K562 (cell line): Measurements from ENCODE around the gene NR0B2. TPM values are rescaled to one million over a fixed set of nuclear protein-coding genes. Genes with fewer than 3 reads are reported as not detected.

Source experiments
- CCNT2 ChIP-seq: IDR thresholded peaks from 2 replicates; pipeline ENCODE4 v1.6.1; 2011; ENCODE audit warnings: borderline replicate concordance, low read depth, mild to moderate bottlenecking, moderate library complexity, mixed read lengths, low read length; ENCODE audit not compliant: insufficient read length; ENCODE audit errors: extremely low read depth
- GABPA ChIP-seq: fragments of 200-800 bp; sonication (Bioruptor generic); conservative IDR thresholded peaks from 2 replicates; pipeline ENCODE4 v1.6.1; 2016; ENCODE audit warnings: low read depth, missing genetic modification characterization, missing compliant biosample characterization
- HBP1 ChIP-seq: fragments of 450-650 bp; formaldehyde crosslinking; IDR thresholded peaks from 2 replicates; pipeline ENCODE4 v1.4.0; 2022; ENCODE audit warnings: missing genetic modification characterization
- KDM1A ChIP-seq, 2 experiments: fragments of 450-650 bp; IDR thresholded peaks; 2 replicates each; pipeline ENCODE4 v1.6.1; 2016; ENCODE audit warnings: mild to moderate bottlenecking in 2 of 2
- KDM5B ChIP-seq: fragments of 200-600 bp; sonication (generic); IDR thresholded peaks from 2 replicates; pipeline ENCODE4 v1.6.1; 2012; ENCODE audit warnings: low read depth, mild to moderate bottlenecking, moderate library complexity, low read length, control low read depth, inconsistent platforms; ENCODE audit not compliant: insufficient replicate concordance
- KLF6 ChIP-seq: fragments of 250-450 bp; sonication (Bioruptor Pico); IDR thresholded peaks from 2 replicates; pipeline ENCODE4 v1.4.0; 2020; ENCODE audit warnings: mild to moderate bottlenecking, moderate library complexity, borderline replicate concordance
- MBD2 ChIP-seq: sonication (generic); IDR thresholded peaks from 2 replicates; pipeline ENCODE4 v1.6.1; 2016; ENCODE audit warnings: low read depth, borderline replicate concordance
- MEF2D ChIP-seq: conservative IDR thresholded peaks from 2 replicates; pipeline ENCODE4 v1.6.1; 2016; ENCODE audit warnings: low read depth, missing genetic modification characterization, missing compliant biosample characterization
- MXD1 ChIP-seq: fragments of 250-450 bp; sonication (Bioruptor Pico); IDR thresholded peaks from 2 replicates; pipeline ENCODE4 v1.8.0; 2021; ENCODE audit warnings: borderline replicate concordance, mild to moderate bottlenecking, moderate library complexity; ENCODE audit not compliant: poor library complexity, severe bottlenecking
- PTRF ChIP-seq: fragments of 450-650 bp; IDR thresholded peaks from 2 replicates; pipeline ENCODE4 v1.6.1; 2016; ENCODE audit warnings: mild to moderate bottlenecking, missing genetic modification characterization, missing compliant biosample characterization
- RBM25 ChIP-seq: fragments of 200-400 bp; formaldehyde crosslinking; IDR thresholded peaks from 2 replicates; pipeline ENCODE4 v1.6.1; 2018; ENCODE audit warnings: low read length, low read depth, moderate library complexity; ENCODE audit not compliant: severe bottlenecking
- SAFB ChIP-seq: fragments of 200-400 bp; formaldehyde crosslinking; IDR thresholded peaks from 2 replicates; pipeline ENCODE4 v1.6.1; 2017; ENCODE audit warnings: low read depth, low read length, borderline replicate concordance
- SIX5 ChIP-seq, 2 experiments: IDR thresholded peaks; 2 replicates each; pipeline ENCODE4 v1.6.1; 2011; ENCODE audit warnings: low read length in 2 of 2, borderline replicate concordance in 1 of 2, low read depth in 1 of 2, mild to moderate bottlenecking in 1 of 2, moderate library complexity in 1 of 2; ENCODE audit not compliant: insufficient read depth in 1 of 2
- TAF7 ChIP-seq: fragments of 450-650 bp; IDR thresholded peaks from 2 replicates; pipeline ENCODE4 v1.6.1; 2016; ENCODE audit warnings: missing genetic modification characterization, missing compliant biosample characterization
- TBP ChIP-seq: optimal IDR thresholded peaks from 2 replicates; pipeline ENCODE3; 2011; ENCODE audit warnings: low read depth, low read length, improper control_type of control experiment
- TEAD2 ChIP-seq: fragments of 450-650 bp; IDR thresholded peaks from 2 replicates; pipeline ENCODE4 v1.6.1; 2016; ENCODE audit warnings: missing genetic modification characterization, control low read depth, missing compliant biosample characterization
- U2AF1 ChIP-seq: fragments of 200-400 bp; formaldehyde crosslinking; optimal IDR thresholded peaks from 2 replicates; pipeline ENCODE3; 2017; ENCODE audit warnings: mild to moderate bottlenecking, low read depth, low read length, moderate library complexity
- polyA plus RNA-seq, 8 experiments: library from polyadenylated mRNA; depleted of rRNA in 4 of 8; stranded (reverse) in 5 of 8; unstranded in 3 of 8; fragments of >200 nt; fragmentation: Nextera tagmentation in 2 of 8; fragmentation: Illumina TruSeq in 1 of 8; extraction: Ambion mirVana in 2 of 8; extraction: Trizol in 1 of 8; gene quantifications; 2 replicates each; pipeline versions ENCODE4 v1.2.1 to v1.2.3, GENCODE V29; 2011 to 2014; ENCODE audit warnings: inconsistent platforms in 1 of 8, missing spikeins in 1 of 8
- total RNA-seq, 7 experiments: library from RNA; depleted of rRNA in 6 of 7; stranded (reverse); fragments of >200 nt in 6 of 7; fragmentation: Illumina TruSeq in 2 of 7; extraction: Trizol in 2 of 7; gene quantifications; 2 replicates each; pipeline versions ENCODE4 v1.2.1 to v1.2.3, GENCODE V29; 2011 to 2021; ENCODE audit warnings: low replicate concordance in 1 of 7
- TF ChIP-seq, protein P1 (sequence below): sonication (generic); formaldehyde crosslinking; IDR thresholded peaks from 2 replicates; pipeline ENCODE4 v1.5.0; 2020; ENCODE audit warnings: missing genetic modification reagents
- TF ChIP-seq, protein P2 (sequence below): sonication (generic); formaldehyde crosslinking; IDR thresholded peaks from 2 replicates; pipeline ENCODE4 v1.8.0; 2022; ENCODE audit warnings: missing genetic modification reagents, mild to moderate bottlenecking, borderline replicate concordance
- TF ChIP-seq, protein P3 (sequence below): fragments of 250-450 bp; sonication (Bioruptor Pico); IDR thresholded peaks from 2 replicates; pipeline ENCODE4 v1.8.0; 2022; ENCODE audit warnings: inconsistent platforms, mild to moderate bottlenecking, moderate library complexity, borderline replicate concordance

Gene NR0B2
- total and polyA plus RNA-seq, 9 of the 15 experiments (the other 6 are each of a cell fraction or from before 2014, with no cell fraction given), result not detected

- TF ChIP-seq, protein P1, sequence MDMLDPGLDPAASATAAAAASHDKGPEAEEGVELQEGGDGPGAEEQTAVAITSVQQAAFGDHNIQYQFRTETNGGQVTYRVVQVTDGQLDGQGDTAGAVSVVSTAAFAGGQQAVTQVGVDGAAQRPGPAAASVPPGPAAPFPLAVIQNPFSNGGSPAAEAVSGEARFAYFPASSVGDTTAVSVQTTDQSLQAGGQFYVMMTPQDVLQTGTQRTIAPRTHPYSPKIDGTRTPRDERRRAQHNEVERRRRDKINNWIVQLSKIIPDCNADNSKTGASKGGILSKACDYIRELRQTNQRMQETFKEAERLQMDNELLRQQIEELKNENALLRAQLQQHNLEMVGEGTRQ, result no peak
- TF ChIP-seq KDM5B (no peak), TAF7 (no peak), PTRF (tag) (peak; percentile 52; the same call in 1 of the 2 replicates), TBP (no peak), CCNT2 (no peak), MBD2 (no peak), HBP1 (no peak), KLF6 (CRISPR knock-in tag) (peak; percentile 23; the same call in 1 of the 2 replicates), MEF2D (tag) (no peak), MXD1 (CRISPR knock-in tag) (no peak), SAFB (no peak), TEAD2 (tag) (no peak), SIX5 (IDR thresholded peaks at IDR 0.05; ENCODE audit: borderline replicate concordance in 1 of 2, insufficient read depth in 1 of 2, low read depth in 1 of 2, low read length in 2 of 2) (no peak), U2AF1 (no peak), GABPA (tag) (0 out of 2 replicates have a peak, but pooled peaks have one; percentile 11), KDM1A (IDR thresholded peaks at IDR 0.05) (no peak), RBM25 (peak; percentile 68)
- TF ChIP-seq, protein P2, sequence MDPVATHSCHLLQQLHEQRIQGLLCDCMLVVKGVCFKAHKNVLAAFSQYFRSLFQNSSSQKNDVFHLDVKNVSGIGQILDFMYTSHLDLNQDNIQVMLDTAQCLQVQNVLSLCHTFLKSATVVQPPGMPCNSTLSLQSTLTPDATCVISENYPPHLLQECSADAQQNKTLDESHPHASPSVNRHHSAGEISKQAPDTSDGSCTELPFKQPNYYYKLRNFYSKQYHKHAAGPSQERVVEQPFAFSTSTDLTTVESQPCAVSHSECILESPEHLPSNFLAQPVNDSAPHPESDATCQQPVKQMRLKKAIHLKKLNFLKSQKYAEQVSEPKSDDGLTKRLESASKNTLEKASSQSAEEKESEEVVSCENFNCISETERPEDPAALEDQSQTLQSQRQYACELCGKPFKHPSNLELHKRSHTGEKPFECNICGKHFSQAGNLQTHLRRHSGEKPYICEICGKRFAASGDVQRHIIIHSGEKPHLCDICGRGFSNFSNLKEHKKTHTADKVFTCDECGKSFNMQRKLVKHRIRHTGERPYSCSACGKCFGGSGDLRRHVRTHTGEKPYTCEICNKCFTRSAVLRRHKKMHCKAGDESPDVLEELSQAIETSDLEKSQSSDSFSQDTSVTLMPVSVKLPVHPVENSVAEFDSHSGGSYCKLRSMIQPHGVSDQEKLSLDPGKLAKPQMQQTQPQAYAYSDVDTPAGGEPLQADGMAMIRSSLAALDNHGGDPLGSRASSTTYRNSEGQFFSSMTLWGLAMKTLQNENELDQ (CRISPR knock-in tag), result 0 out of 2 replicates have a peak, but pooled peaks have one; percentile 50
- TF ChIP-seq, protein P3, sequence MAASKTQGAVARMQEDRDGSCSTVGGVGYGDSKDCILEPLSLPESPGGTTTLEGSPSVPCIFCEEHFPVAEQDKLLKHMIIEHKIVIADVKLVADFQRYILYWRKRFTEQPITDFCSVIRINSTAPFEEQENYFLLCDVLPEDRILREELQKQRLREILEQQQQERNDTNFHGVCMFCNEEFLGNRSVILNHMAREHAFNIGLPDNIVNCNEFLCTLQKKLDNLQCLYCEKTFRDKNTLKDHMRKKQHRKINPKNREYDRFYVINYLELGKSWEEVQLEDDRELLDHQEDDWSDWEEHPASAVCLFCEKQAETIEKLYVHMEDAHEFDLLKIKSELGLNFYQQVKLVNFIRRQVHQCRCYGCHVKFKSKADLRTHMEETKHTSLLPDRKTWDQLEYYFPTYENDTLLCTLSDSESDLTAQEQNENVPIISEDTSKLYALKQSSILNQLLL (CRISPR knock-in tag), result no peak
These were observed 12.8 kb downstream of the NR0B2 start (continued) for GRCh38 chr1:26900815-26901511.
